HG02938 (cell line): ENCODE measurements around the gene CPZ.
"Not testable (repeated sequence)": the region's sequence is repeated elsewhere in the genome, so short reads cannot be mapped to it uniquely, and the experiment has no call there.

ENCODE experiments used
- ATAC-seq: cut with Tn5 transposase; IDR thresholded peaks from one replicate; pipeline ENCODE4 v1.9.1; 2021; ENCODE audit warnings: mild to moderate bottlenecking, moderate library complexity; ENCODE audit not compliant: unreplicated experiment

CPZ gene

GRCh38 chr4:8608714-8609391, 16.3 kb downstream of the CPZ start:
- ATAC-seq, result no peak

DNA sequence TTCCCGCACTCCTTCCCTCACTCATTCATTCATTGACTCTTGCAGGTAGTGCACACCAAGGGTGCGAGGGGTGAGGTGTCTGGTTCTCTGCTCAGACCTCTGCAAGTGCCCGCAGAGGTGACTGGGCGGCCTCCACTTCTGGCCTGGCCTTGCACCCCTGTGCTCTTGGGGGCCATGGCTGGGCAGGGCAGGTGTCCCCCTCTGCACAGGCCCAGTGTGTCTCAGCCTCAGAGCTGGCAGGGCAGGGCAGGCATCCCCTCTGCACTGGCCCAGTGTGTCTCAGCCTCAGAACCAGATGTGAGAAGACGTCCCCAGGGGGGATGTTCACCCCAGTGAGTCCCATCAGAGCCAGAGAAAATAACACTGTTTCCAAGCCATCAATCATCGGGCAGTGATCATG, 16.8 kb downstream of the CPZ start:
- no peak for ATAC-seq

DNA sequence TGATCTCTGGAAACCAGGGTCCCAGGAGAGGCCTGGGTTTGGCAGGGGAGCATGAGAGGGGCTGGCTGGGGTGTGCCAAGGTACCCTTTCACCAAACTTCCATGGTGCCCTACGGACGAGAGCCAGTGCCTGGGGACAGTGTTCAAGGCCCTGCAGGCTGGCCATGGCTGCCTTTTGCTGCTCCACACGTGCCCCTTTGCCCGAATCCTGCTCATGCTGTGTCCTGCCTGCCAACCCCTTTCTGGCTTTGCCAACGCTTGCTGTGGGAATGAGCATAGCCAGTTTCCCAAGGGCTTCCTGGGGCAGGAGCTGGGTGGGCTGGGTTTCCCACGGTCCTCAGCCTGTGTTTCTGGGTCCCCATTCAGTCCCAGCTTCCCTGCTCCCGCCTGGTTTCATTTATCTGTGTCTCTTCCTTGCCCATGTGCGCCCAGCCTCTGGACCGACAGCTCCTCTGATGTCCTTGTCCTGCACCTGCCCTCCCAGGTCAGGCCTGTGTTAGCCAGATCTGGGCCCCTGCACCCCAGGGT, 17.3 kb downstream of the CPZ start:
- ATAC-seq, result no peak

DNA sequence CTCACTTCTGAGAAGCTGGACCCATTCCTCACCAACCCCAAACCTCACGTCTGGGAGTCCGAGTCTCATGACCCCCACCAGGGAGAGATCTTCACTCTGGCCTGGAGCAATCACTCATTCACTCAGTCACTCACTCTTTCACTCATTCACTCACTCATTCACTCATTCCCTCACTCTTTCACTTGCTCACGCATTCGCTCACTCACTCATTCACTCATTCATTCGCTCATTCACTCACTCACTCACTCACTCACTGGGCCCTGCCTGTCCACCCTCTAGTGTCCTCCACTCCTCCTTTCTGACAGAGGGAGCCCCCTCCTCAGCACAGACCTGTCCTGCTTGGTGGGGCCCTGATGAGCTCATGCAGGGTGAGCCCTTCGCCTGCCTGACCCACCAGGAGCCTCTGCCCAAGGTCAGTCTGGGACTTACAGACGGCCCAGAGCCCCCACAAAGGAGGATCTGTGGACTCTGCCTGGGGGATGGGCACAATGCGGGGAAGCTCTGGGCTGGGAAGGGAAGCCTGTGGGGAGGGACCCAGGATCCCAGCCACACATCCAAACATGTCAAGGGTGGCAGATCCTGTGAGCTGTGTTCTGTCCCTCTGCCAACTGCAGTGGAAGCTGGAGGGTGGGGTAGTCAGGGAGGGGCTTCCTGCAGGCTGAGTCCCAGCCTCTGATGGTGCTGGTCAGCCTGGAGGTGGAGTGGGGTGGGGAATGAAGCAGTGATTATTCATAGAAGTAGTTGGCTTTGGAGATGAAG, 18.5 kb downstream of the CPZ start:
- ATAC-seq, result no peak

DNA sequence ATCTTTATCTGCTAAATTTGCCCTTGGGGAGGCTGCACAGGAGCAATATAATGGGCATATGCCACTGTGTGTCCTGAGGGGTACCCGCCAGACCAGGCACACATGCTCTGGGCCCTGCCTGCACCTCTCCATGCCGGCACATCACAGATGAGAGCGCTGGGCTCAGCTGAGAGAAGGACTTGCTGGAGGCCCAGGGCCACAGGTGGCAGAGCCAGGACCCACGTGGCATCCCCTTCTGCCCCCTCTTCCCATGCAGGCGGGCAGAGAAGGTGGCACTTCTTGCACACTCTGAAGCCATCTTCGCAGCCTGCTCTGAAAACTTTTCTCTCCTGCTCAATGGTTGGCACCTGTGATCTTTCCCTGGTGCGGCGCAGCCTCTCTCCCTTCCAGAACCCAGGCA, 20.1 kb downstream of the CPZ start:
- ATAC-seq, result no peak

DNA sequence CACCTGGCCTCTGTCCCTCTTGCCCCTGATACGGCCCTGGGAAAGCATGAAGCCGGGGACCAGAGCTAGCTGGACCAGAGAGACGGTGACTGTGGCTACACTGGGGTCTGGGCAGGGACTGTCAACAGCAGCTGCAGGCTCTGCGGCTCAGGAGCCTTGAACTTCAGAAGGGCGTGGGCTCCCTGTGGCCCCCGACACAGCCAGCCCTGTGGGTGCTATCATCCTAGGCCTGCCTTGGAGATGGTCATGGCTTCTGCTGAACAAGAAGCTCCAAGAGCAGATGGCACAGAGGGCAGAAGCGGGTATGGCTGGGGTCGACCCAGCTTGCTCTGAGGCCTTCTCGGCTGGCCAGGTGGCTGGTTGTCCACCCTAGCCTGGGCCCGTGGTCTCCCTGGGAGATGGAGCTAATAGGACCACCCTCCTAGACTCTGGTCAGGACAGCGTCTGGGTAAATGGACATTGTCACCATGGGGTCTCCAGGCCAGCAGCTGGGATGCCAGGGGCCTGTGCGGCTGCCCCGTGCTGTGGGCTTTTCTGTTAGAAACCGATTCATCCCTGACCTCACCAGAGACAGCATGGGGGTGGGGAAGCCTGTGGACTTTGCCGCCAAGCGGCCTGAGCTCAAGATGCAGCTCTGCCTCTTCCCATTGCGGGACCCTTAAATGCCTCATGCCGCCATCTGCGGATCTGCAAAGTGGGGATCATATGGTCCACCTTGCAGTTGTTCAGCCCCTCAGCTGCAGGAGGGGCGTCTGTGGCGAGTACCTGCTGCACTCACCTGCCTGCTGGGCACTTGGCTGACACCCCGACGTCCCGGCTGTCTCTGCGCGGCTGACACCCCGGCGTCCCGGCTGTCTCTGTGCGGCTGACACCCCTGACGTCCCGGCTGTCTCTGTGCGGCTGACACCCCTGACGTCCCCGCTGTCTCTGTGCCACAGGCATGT, 21.1 kb downstream of the CPZ start:
- no peak for ATAC-seq

DNA sequence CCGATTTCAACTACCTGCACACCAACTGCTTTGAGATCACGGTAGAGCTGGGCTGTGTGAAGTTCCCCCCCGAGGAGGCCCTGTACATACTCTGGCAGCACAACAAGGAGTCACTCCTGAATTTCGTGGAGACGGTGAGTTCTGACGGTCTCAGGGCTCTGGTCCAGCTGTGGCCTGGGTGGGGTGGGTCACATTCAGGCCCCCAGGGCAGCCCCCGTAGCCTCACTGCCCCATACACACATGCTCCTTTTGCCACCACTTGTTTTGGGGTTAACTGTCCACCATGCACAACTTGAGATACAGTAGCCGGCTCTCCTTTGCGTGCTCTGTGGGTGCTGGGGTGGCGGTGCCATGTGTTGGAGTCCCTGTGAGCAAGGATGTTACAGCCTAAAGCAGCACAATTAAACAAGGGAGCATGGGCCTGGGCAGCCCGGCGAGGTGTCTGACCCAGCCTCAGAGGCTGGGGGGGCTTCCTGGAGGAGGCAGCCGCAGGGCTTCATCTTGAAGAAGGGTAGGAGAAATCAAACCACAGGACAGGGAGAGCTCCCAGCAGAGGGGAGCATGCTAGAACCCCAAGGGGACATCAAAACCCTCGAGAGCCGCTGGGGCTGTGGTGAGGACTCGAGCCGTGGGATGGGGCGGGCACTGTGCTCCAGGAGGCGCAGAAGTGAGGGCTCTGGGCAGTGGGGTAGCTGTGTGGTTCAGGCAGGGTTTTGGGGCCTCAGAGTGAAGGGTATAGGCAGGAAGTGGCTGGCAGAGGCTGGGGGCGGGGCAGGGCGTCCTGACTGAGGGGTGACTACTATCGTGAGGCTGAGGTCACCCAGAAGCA, 22.0 kb downstream of the CPZ start:
- ATAC-seq, result no peak

DNA sequence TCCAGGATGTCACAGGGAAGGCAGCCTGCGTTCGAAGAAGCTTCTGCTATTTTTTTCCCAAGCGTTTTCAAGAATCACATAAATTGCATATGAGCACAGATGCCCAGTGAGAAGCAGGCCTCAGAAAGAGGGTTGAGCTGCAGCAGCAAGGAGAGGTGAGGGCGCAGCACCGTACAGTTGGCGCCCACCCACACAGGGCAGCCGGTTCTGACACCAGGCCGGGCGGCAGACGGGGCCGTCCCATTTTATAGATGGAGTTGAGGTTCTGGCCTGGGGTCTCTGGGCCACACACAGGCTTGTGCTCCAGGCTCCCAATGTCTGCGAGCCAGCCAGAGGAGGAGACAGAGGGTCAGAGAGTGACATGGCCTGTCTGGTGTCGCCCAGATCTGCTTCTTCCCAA, 22.8 kb downstream of the CPZ start:
- ATAC-seq, result no peak

GRCh38 chr4:8615921-8616787, 23.6 kb downstream of the CPZ start:
- ATAC-seq, result no peak

DNA sequence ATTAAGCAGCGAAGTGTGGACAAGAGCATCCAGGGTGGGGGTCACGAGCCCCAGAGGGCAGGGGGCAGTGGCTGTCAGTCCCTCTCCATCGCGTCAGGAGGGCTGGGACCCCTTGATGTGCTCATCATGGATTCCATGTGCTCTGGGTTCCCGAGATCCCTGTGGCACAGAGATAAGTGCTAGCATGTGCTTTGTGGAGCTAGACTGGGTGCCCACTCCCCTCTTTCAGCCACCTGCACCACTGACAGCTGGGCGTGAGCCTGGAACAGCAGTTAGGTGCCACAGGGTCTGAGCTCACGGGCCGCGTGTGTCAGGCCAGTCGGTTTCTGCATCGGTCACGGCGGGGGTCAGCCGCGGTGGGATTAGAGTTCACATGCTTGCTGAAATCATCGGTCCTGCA, 24.3 kb downstream of the CPZ start:
- ATAC-seq, result no peak

GRCh38 chr4:8617486-8618040, 25.0 kb downstream of the CPZ start:
- ATAC-seq, result no peak

GRCh38 chr4:8618421-8618820, 25.9 kb downstream of the CPZ start:
- no peak for ATAC-seq

- ATAC-seq, result no peak
These were observed 26.6 kb downstream of the CPZ start for GRCh38 chr4:8618961-8619720.

DNA sequence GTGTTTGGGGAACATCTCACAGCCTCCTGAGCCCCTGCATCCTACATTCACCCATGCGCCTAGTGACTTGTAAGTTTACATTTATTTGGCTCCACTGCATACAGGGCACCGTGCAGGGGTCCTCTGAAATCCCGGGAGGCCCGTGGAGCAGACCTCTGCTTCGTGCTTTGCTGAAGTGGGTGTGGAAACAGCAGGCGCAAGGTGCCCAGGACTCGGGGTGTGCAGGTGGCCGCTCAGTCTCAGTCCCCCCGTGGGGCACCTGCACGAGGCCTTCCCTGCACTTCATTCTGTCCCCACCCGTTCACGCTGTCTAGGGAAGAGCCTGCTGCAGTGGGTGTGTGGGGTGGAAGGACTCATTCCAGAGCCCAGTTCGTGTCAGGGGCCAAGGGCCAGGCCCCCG, 28.6 kb downstream of the CPZ start:
- ATAC-seq, result not testable (repeated sequence)

DNA sequence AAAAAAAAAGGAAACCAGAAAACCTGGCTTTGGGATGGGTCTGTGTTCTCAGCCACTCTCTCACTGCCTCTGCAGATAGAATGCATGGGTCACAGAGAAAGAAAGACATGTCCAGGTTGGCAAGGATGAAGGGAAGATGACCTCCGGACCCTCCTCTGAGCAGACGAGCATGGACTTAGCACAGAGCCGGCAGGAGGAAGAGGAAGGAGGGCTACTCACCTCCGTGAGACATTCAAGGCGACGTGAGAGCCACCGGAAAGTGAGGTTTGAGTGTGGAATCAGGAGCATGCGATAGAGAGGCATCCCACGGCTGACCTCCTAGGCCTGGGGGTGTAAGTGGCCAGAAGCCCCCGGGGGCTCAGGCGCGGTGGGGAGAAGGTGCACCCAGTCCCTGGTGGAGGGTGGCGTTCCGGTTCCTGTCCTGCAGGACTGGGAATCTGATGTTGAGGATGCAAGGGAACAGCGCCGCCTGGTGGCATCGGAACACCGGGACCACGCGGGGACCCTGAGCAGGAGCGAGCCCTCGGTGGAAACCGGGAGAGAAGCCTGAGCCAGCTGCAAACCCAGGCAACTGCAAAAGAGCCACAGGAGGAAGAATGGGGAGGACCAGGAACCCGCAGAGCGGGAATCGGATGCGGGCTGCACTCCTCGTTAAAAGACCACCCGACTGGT, 32.2 kb downstream of the CPZ start:
- not testable (repeated sequence) for ATAC-seq

- not testable (repeated sequence) for ATAC-seq
These were observed 37.8 kb downstream of the CPZ start for GRCh38 chr4:8630240-8630905.

DNA sequence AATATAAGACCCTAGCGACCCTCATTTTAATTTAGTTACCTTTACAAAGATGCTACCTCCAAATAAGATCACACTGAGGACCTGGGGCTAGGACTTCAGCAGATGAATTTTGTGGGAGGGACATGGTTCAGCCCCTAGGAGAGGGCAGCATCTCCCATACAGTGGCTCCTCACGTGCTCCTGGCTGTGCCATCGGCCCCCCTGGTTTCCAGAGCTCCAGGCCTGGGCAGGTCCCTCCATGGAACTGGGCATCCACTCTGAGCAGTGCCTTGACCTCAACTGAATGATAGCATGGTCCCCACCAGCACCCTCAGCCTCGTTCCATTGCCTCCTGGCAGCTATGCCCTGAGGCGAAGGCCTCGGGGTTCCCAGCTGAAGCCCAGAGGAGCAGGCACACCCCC, 39.3 kb downstream of the CPZ start:
- not testable (repeated sequence) for ATAC-seq
